PC-9 (cell line): ENCODE results near the gene ZNF23. TPM values are rescaled to one million over a fixed set of nuclear protein-coding genes. Genes with fewer than 3 reads are reported as not detected.

ENCODE experiments used
- BruUV-seq: library from RNA; stranded (reverse); fragments of 400-500 nt; replicated peaks from 2 replicates; lab custom pipeline; 2021; lab: Mats Ljungman, UMichigan
- CTCF ChIA-PET: fragments of 300-600 bp; sonication (Branson Sonifier 250); formaldehyde crosslinking; loops from one replicate; lab custom pipeline; 2022; ENCODE audit warnings: antibody characterized with exemption; lab: Charles Lee
- POLR2A ChIA-PET: fragments of 300-600 bp; sonication (Branson Sonifier 250); formaldehyde crosslinking; loops from one replicate; lab custom pipeline; 2022; ENCODE audit warnings: antibody characterized with exemption; ENCODE audit not compliant: unreplicated experiment; lab: Charles Lee
- DNase-seq, 2 experiments: peaks; one replicate each; pipeline versions ENCODE4 v3.0.0 to v3.0.0-alpha.2; 2015 to 2022; ENCODE audit warnings: mixed read lengths in 1 of 2
- H2AFZ ChIP-seq: fragments of 200-600 bp; sonication (generic); 2 replicates; pipeline ENCODE4 v1.8.1; 2017; ENCODE audit warnings: antibody characterized with exemption
- H3F3A ChIP-seq: fragments of 200-600 bp; sonication (generic); 2 replicates; pipeline ENCODE4 v1.8.1; 2017; ENCODE audit warnings: antibody characterized with exemption, mild to moderate bottlenecking, low read depth; ENCODE audit not compliant: insufficient read depth
- H3K27ac ChIP-seq: fragments of 200-600 bp; sonication (generic); 2 replicates; pipeline ENCODE4 v1.6.1; 2016; ENCODE audit warnings: mixed run types
- H3K27me3 ChIP-seq: fragments of 200-600 bp; sonication (generic); 2 replicates; pipeline ENCODE4 v1.6.1; 2016; ENCODE audit warnings: low read depth, mixed run types; ENCODE audit not compliant: insufficient read depth
- H3K36me3 ChIP-seq: fragments of 200-600 bp; sonication (generic); 2 replicates; pipeline ENCODE4 v1.6.1; 2016; ENCODE audit warnings: low read depth, mixed run types
- H3K4me1 ChIP-seq: fragments of 200-600 bp; sonication (generic); replicated peaks from 2 replicates; pipeline ENCODE4 v1.6.1; 2016; ENCODE audit warnings: mixed run types; ENCODE audit not compliant: insufficient read depth
- H3K4me2 ChIP-seq: fragments of 200-600 bp; sonication (generic); 2 replicates; pipeline ENCODE4 v1.6.1; 2017; ENCODE audit warnings: mixed run types
- H3K4me3 ChIP-seq: fragments of 200-600 bp; sonication (generic); 2 replicates; pipeline ENCODE4 v1.6.1; 2016; ENCODE audit warnings: mixed run types
- H3K79me2 ChIP-seq: fragments of 200-600 bp; sonication (generic); 2 replicates; pipeline ENCODE4 v1.6.1; 2017; ENCODE audit warnings: low read depth, mixed run types
- H3K9me2 ChIP-seq: fragments of 200-600 bp; sonication (generic); 2 replicates; pipeline ENCODE4 v1.8.1; 2017; ENCODE audit warnings: mild to moderate bottlenecking; ENCODE audit not compliant: insufficient read depth
- H3K9me3 ChIP-seq: fragments of 200-600 bp; sonication (generic); 2 replicates; pipeline ENCODE4 v1.8.1; 2016; ENCODE audit warnings: low read depth; ENCODE audit not compliant: insufficient read depth
- H4K20me1 ChIP-seq: fragments of 200-600 bp; sonication (generic); 2 replicates; pipeline ENCODE4 v1.8.1; 2017; ENCODE audit not compliant: insufficient read depth
- EZH2 ChIP-seq: fragments of 200-600 bp; sonication (generic); IDR thresholded peaks from 2 replicates; pipeline ENCODE4 v1.8.0; 2017; ENCODE audit warnings: antibody characterized with exemption, low read depth
- intact Hi-C: fragments of 100-400 bp; cut with micrococcal nuclease; formaldehyde crosslinking; loops from one replicate; pipeline ENCODE4 v1.10.0; 2022; ENCODE audit not compliant: unreplicated experiment
- total RNA-seq: library from RNA; stranded (reverse); gene quantifications from 2 replicates; pipeline ENCODE4 v1.2.3, GENCODE V29; 2021
- TF ChIP-seq, protein P1 (sequence below): fragments of 200-600 bp; sonication (generic); conservative IDR thresholded peaks from 2 replicates; pipeline ENCODE4 v1.6.1; 2017; ENCODE audit warnings: mixed run types, antibody characterized with exemption, mild to moderate bottlenecking, moderate library complexity

Gene ZNF23
- total RNA-seq, 1 experiment from 2014 or later: 6.9 TPM

DNA sequence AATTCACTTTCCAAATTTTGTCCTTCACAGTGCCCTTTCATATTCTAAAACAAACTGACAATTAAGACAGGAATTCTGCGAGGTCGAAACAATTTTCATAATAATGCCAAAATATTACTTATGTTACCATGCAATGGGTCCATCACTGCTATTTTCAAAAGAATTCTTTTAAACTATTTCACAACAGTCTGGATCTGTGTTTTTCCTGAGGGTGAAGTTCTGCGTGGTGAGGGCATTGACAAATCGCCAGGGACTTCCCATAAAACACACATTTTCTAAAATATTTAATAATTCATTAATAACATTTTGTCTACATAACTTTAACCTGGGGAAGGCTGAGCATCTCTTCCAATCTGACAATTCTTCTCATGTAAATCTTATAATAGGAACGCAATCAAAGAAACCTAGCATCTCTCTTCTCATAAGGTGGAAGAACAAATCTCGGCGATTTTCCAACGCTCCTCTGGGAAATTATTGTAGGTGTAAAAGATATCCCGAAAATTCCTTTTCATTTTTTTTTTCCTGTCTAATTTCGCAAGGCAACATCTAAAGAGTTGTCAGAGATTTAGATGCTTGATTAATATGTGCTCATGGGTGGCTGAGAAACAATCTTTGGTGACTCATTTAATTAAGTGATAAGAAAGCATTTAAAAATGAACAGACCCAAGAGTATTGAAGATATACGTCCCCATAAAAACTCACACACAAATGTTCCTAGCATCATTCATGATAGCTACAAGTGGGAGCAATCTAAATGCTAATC is 62.1 kb downstream of the ZNF23 start:
- no peaks in the 10 kb centered on the region for H3K27me3 ChIP-seq
- H3K9me2 ChIP-seq: no peaks in the 10 kb centered on the region
- POLR2A ChIA-PET: no interaction called here

More for the DNA sequence above, 62.1 kb downstream of the ZNF23 start:
- DNase-seq: no peak
- H3K4me1 ChIP-seq: no peaks in the 10 kb centered on the region
- no TSS peak for BruUV-seq
- intact Hi-C loops: no loop called here
- peaks cover 4% of the 10 kb centered on the region; the same call in 1 of the 2 replicates for H3K9me3 ChIP-seq
- CTCF ChIA-PET: no interaction called here
- H3K27ac ChIP-seq: no peak overlapping the region
- H3F3A ChIP-seq: no peaks in the 10 kb centered on the region
- no peak overlapping the region for H3K4me2 ChIP-seq
- no peaks in the 10 kb centered on the region for H4K20me1 ChIP-seq
- no peak overlapping the region for H2AFZ ChIP-seq
- no peaks in the 10 kb centered on the region for H3K36me3 ChIP-seq
- H3K79me2 ChIP-seq: no peaks in the 10 kb centered on the region
- H3K4me3 ChIP-seq: no peak overlapping the region
- TF ChIP-seq EZH2: no peak
- TF ChIP-seq, protein P1, sequence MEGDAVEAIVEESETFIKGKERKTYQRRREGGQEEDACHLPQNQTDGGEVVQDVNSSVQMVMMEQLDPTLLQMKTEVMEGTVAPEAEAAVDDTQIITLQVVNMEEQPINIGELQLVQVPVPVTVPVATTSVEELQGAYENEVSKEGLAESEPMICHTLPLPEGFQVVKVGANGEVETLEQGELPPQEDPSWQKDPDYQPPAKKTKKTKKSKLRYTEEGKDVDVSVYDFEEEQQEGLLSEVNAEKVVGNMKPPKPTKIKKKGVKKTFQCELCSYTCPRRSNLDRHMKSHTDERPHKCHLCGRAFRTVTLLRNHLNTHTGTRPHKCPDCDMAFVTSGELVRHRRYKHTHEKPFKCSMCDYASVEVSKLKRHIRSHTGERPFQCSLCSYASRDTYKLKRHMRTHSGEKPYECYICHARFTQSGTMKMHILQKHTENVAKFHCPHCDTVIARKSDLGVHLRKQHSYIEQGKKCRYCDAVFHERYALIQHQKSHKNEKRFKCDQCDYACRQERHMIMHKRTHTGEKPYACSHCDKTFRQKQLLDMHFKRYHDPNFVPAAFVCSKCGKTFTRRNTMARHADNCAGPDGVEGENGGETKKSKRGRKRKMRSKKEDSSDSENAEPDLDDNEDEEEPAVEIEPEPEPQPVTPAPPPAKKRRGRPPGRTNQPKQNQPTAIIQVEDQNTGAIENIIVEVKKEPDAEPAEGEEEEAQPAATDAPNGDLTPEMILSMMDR: no peak

Other genes with a start within 250 kb of the ZNF23 start
- gene HYDIN, start 231.5 kb downstream of the ZNF23 start, total RNA-seq: 25.9 and 31.0 TPM in 2 replicates
- 30.4 and 36.2 TPM in 2 replicates for gene CMTR2, start 172.8 kb downstream of the ZNF23 start, total RNA-seq
- gene CALB2, start 103.5 kb downstream of the ZNF23 start, total RNA-seq: 107 and 135 TPM in 2 replicates
- gene TLE7, start 20.2 kb downstream of the ZNF23 start, total RNA-seq: not detected in 2 replicates
- gene ZNF19, start 27.1 kb upstream of the ZNF23 start, total RNA-seq: 6.8 TPM in 2 replicates
- 2.4 and 3.1 TPM in 2 replicates for gene CHST4, start 64.2 kb upstream of the ZNF23 start, total RNA-seq
- 0.13 and 0.50 TPM in 2 replicates for gene TAT, start 114.8 kb upstream of the ZNF23 start, total RNA-seq
- 28.5 and 28.6 TPM in 2 replicates for gene MARVELD3, start 163.9 kb upstream of the ZNF23 start, total RNA-seq